ENCODE data around the gene DCTPP1. TPM values are rescaled to one million over a fixed set of nuclear protein-coding genes. Genes with fewer than 3 reads are reported as not detected.
"Not testable (repeated sequence)": the region's sequence is repeated elsewhere in the genome, so short reads cannot be mapped to it uniquely, and the experiment has no call there.

Gene DCTPP1
- 49.9 TPM for total RNA-seq

DNA sequence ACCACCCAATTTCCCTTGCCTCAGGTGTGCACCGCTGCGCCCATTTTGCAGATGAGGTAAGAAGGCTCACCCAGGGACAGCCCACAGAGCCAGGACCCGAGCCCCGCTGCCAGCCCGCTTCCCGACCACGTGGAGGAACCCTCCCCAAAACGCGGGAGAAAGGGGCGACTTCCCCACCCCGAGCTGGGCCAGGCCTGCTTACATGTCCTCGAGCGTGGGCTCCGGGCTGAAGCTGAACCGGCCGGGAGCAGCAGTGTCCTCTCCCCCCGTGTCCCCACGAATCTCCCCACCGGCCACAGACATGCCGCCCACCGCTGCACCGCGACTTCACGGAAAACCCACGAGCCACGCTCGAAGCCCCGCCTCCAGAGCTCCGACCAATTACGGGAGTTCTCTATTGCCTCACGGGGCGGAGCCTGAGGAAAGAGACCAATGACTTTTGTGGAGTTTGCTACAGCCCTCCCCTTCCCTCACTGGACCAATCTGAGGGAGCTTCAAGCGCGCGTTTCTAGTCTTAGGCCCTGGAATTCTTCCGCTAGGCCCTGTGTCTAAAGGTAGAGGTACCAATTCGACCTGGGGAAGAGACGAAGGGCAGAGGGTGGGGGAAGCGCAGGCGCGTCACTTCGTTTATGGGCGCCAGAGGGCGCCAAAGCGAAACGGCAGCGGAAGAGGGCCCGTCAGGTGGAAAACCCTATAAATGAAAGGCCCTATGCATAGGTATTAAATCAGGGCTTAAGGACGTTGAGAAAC is at the start of gene DCTPP1:
Gene DCTPP1 (minus strand): TSS at position 353 of the 750 bp plus-strand sequence. CDS start 50 bp downstream, at position 303.
- DNase-seq (ENCODE audit: low spot score): peak; percentile 97

DNA sequence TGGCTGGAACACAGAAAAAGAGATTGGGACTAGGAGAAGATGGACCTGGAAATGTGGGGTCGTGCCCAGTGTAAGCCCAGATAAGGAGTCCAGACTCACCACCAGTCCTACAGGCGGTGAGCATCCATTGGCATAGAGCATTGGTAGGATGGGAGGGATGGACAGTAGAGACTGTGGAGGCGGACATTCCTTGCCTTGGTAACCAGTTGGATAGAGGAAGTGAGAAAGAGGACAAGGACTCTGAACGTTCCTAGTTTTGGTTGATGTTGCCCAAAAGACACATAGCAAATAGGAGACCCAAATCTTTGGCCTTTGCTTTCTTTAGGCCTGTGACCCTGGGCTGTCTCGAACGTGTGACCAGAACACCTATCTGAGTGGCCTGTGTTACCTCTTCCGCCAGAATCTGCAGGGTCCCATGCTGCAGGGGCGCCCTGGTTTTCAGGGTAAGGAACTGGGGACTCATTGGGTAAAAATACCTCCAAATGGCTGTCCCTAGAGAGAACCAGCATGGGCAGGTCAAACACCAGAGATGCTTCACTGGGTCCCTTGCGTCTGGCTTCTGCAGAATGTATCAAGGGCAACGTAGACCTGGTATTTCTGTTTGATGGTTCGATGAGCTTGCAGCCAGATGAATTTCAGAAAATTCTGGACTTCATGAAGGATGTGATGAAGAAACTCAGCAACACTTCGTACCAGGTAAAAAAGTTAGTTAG is 49.1 kb upstream of the DCTPP1 start:
- DNase-seq (ENCODE audit: low spot score): no peak

DNA sequence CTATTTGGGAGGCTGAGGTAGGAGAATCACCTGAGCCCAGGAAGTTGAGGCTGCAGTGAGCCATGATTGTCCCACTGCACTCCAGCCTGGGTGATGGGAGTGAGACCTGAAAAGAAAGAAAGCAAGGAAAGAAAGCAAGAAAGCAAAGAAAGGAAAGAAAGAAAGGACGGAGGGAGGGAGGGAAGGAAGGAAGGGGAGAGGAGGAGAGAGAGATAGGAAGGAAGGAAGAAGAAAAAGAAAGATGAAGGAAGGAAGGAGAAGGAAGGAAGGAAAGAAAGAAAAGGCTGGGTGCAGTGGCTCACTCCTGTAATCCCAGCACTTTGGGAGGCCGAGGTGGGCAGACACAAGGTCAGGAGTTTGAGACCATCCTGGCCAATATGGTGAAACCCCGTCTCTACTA is 47.9 kb upstream of the DCTPP1 start:
- not testable (repeated sequence) for DNase-seq (ENCODE audit: low spot score)

DNA sequence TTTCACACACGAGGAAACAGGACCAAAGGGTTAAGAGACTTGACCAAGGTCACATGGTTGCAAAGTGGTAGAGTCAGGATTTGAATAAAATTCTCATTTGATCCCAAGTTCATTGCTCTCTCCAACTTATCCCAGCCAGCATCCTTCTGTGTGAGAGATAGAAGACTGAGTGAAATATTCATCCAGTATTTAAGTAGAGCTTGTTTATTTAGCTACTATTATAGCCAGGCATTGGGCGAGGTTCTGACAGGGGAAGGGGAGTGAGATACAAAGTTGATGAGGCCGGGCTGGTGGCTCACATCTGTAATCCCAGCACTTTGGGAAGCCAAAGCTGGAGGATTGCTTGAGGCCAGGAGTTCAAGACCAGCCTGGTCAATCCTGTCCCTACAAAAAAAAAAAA is 47.2 kb upstream of the DCTPP1 start:
- no peak for DNase-seq (ENCODE audit: low spot score)

DNA sequence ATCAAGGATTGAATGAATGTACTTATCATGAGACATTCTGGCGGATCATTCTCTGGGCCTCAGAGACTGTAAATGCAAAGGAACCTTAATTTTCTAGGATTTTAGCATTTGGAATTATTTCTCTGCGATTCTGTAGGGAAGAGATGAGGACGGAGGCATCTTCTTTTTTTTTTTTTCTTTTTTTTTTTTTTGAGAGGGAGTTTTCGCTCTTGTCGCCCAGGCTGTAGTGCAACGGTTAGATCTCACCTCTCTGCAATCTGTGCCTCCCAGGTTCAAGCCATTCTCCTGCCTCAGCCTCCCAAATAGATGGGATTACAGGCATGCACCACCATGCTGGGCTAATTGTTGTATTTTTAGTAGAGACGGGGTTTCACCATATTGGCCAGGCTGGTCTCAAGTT is 44.9 kb upstream of the DCTPP1 start:
- DNase-seq (ENCODE audit: low spot score): no peak

DNA sequence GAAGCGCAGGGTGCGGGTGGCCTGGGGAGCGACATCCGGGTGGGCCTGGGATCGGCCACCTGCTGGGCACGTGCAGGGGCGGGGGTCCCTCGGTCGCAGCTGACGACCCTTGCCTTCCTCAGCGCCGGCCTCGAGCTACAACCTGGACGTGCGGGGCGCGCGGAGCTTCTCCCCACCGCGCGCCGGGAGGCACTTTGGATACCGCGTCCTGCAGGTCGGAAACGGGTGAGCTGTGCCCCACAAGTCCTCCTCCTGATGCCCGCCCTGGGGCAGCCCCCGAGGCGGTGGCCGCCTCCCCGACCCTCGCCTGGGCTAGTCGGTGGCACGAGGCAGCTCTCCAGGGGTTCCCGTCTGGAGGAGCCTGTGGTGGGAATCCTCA is 44.2 kb upstream of the DCTPP1 start:
- no peak for DNase-seq (ENCODE audit: low spot score)

DNA sequence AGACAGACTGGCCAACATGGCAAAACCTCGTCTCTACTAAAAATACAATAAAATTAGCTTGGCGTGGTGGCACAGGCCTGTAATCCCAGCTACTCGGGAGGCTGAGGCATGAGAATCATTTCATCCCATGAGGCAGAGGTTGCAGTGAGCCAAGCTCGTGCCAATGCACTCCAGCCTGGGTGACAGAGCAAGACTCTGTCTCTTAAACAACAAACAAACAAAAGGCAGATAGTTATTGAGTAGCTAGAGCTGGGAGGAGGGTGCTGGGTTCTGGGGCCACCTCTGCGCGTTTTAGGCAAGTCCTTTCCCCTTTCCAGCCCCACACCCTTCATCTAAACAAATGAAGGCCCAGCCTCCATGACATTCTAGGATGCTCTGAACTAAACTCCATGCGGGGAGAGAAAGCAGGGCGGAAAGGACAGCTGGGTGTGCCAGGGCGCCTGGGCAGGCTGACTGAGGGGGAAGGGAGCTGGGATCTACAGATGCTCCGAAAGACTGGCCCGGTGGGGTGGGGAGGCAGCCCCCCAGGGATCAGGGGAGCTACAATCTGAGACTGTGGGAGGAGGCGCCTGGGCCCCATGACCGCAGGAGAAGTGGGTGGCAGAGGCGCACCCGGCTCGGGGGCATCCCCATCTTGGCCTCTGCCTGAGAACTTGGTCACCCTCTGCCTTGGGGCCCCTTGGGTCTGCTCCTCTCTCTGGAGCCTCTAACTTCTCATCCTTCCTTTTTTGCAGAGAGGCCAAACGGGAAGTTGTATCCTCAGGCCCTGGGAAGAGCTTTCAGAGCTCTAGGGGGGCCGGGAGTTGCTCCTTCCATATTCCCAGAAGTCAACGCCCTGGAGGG is 43.6 kb upstream of the DCTPP1 start:
- DNase-seq (ENCODE audit: low spot score): no peak

DNA sequence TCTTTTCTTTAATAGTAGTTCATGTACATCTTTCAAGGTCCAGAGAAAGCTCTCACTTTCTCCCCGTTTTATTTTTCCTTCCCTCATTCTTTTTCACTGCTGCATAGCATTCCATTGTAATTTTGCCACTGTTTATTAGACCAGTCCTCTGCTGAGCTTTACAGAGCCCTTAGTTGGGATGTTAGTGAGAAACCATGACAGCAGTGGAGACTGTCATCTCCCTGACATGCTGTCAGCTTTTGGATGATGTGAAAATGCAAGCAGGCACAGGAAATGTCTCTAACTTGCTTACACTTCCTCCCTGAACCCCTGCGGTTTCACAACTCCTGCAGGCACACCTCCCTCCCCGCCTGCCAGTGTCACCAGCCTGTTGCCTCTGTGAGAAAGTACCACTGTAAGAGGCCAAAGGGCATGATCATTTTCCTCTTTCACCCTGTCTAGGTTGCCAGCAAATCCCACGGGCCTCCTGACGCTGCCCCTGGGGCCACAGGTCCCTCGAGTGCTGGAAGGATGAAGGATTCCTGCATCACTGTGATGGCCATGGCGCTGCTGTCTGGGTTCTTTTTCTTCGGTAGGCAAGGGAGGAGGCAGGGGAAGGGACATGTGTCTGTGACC is 42.6 kb upstream of the DCTPP1 start, which contains the start of gene ITGAL:
Gene ITGAL (plus strand): TSS at position 415 of the 615 bp plus-strand sequence. CDS start 96 bp downstream, at position 511.
- peak; percentile 56 for DNase-seq (ENCODE audit: low spot score)

DNA sequence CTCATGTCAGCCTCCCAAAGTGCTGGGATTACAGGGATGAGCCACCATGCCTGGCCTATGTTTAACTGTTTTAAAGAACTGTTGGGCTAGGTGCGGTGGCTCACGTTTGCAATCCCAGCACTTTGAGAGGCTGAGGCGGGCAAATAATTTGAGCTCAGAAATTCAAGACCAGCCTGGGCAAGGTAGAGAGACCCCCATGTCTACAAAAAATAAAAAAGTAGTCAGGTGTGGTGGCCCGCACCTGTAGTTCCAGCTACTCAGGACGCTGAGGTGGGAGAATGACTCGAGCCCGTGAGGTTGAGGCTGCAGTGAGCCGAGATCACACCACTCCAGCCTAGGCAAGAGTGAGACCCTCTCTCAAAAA is 40.8 kb upstream of the DCTPP1 start:
- no peak for DNase-seq (ENCODE audit: low spot score)

DNA sequence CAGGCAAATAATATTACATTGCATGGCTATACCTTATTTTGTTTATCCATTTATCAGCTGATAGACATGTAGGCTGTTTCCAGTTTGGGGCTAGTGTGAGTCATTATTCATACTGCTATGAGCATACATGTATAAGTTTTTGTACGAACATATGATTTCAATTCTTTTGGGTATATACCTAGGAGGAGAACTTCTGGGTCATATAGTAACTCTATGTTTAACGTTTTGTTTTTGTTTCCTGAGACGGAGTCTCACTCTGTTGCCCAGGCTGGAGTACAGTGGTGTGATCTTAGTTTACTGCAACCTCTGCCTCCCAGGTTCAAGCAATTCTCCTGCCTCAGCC is 40.3 kb upstream of the DCTPP1 start:
- no peak for DNase-seq (ENCODE audit: low spot score)

DNA sequence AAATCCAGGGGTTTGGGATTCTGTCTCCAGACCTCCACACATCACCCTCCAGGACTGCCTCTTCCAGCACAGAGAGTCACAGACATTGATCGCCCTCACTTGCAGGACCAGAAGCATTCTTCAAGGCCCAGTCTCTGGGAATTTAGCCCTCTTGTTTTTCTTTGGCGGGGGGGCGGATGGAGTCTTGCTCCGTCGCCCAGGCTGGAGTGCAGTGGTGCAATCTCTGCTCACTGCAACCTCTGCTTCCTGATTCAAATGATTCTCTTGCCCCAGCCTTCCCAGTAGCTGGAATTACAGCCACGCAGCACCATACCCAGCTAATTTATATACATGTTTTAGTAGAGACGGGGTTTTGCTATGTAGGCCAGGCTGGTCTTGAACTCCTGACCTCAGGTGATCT is 34.2 kb upstream of the DCTPP1 start:
- no peak for DNase-seq (ENCODE audit: low spot score)

DNA sequence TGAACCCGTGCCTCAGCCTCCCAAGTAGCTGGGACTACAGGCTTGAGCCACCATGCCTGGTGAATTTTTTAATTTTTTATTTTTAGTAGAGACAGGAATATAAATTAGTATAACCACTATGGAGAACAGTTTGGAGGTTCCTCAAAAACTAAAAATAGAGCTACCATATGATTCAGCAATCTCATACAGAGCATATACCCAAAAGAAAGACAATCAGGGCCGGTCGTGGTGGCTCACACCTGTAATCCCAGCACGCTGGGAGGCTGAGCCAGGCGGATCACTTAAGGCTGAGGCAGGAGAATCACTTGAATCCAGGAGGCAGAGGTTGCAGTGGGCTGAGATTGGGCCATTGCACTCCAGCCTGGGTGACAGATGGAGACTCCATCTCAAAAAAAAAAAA is 31.6 kb upstream of the DCTPP1 start:
- not testable (repeated sequence) for DNase-seq (ENCODE audit: low spot score)

DNA sequence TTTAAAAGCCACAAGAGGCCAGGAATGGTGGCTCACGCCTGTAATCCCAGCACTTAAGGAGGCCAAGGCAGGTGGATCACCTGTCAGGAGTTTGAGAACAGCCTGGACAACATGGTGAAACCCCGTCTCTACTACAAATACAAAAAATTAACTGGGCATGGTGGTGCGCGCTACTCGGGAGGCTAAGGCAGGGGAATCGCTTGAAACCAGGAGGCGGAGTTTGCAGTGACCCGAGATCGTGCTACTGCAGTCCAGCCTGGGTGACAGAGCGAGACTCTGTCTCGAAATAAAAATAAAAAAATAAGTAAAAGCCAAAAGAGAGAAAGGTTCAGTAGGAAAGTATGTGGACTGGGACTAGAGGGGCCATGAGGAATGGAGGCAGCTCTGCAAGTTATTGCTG is 29.6 kb upstream of the DCTPP1 start:
- no peak for DNase-seq (ENCODE audit: low spot score)

DNA sequence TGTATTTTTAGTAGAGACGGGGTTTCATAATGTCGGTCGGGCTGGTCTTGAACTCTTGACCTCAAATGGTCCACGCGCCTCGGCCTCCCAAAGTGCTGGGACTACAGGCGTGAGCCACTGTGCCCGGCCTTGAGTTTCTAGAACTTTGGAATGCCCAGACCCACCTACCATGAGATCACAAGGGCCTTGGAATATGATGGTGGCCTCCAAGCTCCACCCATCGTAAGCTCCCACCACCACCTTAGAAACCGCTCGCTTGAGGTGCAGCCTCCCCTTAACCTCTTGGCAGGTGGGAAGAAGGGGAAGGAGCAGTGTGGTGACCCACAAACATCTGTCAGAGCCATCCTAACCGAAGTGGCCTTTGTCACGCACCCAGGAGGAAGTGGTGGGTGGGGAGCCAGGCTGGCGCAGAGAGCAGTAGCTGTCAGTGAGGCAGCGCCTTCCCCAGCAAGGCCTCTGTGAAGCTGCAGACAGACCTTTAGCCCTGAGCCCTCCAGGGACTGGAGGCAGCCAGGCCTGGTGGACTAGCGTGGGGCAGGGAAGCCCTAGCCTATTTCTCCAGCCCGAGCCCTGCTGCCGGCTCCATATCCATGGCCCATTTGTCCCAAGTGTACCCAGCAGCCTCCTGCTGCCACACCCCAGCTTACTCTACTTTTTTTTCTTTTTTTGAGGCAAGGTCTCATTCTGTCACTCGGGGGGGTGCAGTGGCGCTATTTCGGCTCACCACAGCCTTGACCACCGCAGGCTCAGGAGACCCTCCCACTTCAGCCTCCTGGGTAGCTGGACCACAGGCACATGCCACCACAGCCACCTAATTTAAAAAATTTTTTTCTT is 28.9 kb upstream of the DCTPP1 start:
- no peak for DNase-seq (ENCODE audit: low spot score)

DNA sequence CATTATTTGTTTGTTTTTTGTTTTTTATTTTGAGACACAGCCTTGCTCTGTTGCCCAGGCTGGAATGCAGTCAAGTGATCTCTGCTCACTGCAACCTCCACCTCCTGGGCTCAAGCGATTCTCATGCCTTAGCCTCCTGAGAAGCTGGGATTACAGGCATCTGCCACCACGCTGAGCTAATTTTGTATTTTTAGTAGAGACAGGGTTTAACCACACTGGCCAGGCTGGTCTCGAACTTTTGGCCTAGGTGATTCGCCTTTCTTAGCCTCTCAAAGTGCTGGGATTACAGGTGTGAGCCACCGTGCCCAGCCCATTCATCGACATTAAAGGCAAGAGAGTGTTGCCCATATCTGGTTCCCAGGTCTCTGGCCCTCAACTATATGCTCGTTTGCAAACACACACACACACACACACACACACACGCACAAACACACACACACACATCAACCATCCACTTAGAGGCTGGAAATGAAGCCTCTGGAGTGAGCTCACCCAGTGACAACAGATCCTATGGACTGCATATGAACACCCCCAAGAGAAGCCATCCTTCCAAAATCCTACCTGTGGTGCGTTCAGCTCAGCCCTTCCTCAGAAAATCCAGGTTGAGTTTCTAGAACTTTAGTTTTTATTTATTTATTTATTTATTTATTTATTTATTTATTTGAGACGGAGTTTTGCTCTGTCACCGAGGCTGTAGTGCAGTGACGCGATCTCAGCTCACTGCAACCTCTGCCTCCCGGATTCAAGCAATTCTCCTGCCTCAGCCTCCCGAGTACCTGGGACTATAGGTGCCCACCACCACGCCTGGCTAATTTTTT is 28.1 kb upstream of the DCTPP1 start:
- no peak for DNase-seq (ENCODE audit: low spot score)

DNA sequence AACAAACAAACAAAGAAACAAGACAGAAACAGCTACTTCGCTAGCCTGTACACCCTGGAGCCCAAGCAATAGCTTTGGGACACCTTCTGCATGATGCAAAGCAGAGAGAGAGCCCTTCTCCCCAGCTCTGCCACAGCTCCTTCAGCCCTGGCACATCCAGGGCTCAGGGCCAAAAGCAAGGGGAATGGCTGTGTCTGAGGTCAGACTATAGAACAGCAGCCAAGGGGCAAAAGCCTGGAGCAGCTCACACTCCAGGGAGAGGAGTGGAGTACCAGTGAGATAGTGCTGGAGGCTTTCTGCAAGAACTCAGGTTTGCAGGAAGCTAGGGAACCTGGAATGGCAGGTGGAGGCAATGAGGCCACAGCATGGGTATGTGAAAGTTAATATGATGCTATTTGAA is 27.4 kb upstream of the DCTPP1 start:
- no peak for DNase-seq (ENCODE audit: low spot score)

DNA sequence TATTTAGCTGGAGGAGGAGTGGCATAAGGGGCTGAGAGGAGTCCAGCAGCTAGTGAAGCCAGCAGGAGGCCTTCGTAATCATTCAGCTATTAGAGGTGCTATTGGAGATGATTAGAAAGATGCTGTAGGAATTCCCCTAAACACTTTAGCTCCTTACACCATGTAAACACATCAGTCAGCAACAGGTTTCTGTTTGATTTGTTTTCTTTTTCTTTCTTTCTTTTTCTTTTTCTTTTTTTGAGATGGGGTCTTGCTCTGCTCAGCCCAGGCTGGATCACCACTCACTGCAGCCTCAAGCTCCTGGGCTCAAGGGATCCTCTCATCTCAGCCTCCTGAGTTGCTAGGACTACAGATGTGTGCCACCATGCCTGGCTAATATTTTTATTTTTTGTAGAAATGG is 26.5 kb upstream of the DCTPP1 start:
- DNase-seq (ENCODE audit: low spot score): no peak

DNA sequence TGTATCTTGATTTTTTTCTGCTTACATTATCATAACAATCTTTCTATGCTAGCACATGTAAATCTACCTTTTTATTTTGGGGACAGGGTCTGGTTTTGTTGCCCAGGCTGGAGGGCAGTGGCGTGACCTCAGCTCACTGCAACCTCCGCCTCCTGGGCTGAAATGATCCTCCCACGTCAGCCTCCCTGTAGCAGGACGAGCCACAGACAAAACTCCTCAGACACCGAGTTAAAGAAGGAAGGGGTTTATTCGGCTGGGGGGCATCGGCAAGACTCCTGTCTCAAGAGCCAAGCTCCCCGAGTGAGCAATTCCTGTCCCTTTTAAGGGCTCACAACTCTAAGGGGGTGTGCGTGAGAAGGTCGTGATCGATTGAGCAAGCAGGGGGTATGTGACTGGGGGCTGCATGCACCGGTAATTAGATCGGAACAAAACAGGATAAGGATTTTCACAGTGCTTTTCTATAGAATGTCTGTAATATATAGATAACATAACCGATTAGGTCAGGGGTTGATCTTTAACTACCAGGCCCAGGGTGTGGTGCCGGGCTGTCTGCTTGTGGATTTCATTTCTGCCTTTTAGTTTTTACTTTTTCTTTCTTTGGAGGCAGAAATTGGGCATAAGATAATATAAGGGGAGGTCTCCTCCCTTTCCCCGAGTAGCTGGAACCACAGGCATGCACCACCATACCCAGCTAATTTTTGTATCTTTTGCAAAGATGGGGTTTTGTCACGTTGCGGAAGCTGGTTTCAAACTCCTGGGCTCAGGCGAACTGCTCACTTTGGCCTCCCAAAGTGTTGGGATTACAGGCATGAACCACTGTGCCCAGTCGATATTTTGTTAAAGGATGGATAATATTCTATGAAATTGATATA is 23.1 kb upstream of the DCTPP1 start:
- DNase-seq (ENCODE audit: low spot score): not testable (repeated sequence)

DNA sequence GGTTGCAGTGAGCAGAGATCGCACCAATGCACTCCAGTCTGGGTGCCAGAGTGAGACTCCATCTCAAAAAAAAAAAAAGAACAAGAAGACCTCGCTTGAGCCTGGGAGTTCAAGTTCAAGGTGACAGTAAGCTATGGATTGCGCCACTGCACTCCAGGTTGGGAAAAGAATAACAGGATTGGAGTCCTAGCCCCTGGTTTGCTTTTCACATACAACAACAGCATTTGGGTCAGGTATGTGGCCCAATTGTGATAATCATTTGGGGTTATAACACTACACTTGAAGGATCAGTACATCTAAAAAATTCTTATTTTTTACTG is 19.2 kb upstream of the DCTPP1 start:
- no peak for DNase-seq (ENCODE audit: low spot score)

Measured in ureter (tissue), 1 donor.